Left lung (tissue), 10 donors: Measurements from ENCODE around the gene SLC44A3. TPM values are rescaled to one million over a fixed set of nuclear protein-coding genes. Genes with fewer than 3 reads are reported as not detected.

Experiments used
- ATAC-seq: fragments of 200-7000 bp; cut with Tn5 transposase; one replicate; pipeline ENCODE4 v1.9.1; 2020; ENCODE audit warnings: moderate library complexity
- DNase-seq, 4 donors: peaks; one replicate each; pipeline ENCODE4 v3.0.0-alpha.2; 2013 to 2020
- H3K27ac ChIP-seq, 2 donors: fragments of 200-600 bp; sonication (generic) in 1 of 2; one replicate each; pipeline versions ENCODE4 v1.5.0 to v1.8.0; 2020 to 2021
- H3K27me3 ChIP-seq, 2 donors: fragments of 200-600 bp; sonication (generic) in 1 of 2; one replicate each; pipeline versions ENCODE4 v1.5.0 to v1.8.0; 2020 to 2021
- H3K36me3 ChIP-seq, 2 donors: fragments of 200-600 bp; sonication (generic) in 1 of 2; one replicate each; pipeline versions ENCODE4 v1.5.0 to v1.8.0; 2020 to 2021
- H3K4me1 ChIP-seq, 2 donors: fragments of 200-600 bp; one replicate each; pipeline ENCODE4 v1.8.0; 2021
- H3K4me3 ChIP-seq, 2 donors: fragments of 200-600 bp; sonication (generic) in 1 of 2; one replicate each; pipeline versions ENCODE4 v1.5.0 to v1.8.0; 2020 to 2021; ENCODE audit warnings: mild to moderate bottlenecking in 1 of 2
- H3K9me3 ChIP-seq, 2 donors: fragments of 200-600 bp; sonication (generic) in 1 of 2; one replicate each; pipeline versions ENCODE4 v1.5.0 to v1.8.0; 2020 to 2021
- intact Hi-C, 2 donors: fragments of 100-400 bp; cut with DNase I; formaldehyde crosslinking; loops; one replicate each; pipeline versions ENCODE4 v1.11.2 to v1.14.2; 2022
- polyA plus RNA-seq, 6 donors: library from polyadenylated mRNA; unstranded; fragments of 120-200 nt; gene quantifications; one replicate each; pipeline ENCODE4 v1.2.1, GENCODE V29; 2013; ENCODE audit not compliant: insufficient read length in 6 of 6
- total RNA-seq, 2 donors: library from RNA; stranded (reverse); fragmentation: NEBNext Ultra II Directional; extraction: Animal tissue kit (Norgen Biotek cat#: 25700); gene quantifications; one replicate each; pipeline ENCODE4 v1.2.1, GENCODE V29; 2021
- TF ChIP-seq, protein P1 (sequence below), 2 donors: fragments of 200-600 bp; sonication (generic) in 1 of 2; IDR thresholded peaks; one replicate each; pipeline versions ENCODE4 v1.5.0 to v1.8.0; 2021; ENCODE audit warnings: antibody characterized with exemption in 2 of 2
- donor health status: DM: no; HTN: yes; CAD: no.
- donor health status: DM: no; HTN: no; CAD: no.

Gene SLC44A3
- total and polyA plus RNA-seq, 8 donors = 14.1 to 49.9 (median 37.6) TPM

DNA sequence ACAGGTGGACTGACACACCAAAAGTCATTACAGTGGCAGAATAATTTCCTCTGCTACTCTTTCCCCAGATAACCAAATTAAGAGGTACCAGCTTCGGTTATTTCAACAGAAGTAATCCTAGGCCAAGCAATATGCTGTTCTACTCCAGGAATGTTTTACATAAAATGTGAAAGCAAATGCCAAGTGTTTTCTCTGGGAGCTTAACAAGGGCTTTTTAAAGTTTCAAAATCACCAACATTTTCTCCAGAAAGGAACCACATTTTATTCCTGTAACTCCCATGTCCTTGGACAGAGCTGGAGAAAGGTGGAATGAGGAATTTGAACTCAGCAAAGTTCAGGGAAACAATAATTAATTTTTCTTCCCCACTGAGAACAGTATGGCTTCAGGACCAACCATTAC is 79.6 kb downstream of the SLC44A3 start:
- TF ChIP-seq, protein P1, sequence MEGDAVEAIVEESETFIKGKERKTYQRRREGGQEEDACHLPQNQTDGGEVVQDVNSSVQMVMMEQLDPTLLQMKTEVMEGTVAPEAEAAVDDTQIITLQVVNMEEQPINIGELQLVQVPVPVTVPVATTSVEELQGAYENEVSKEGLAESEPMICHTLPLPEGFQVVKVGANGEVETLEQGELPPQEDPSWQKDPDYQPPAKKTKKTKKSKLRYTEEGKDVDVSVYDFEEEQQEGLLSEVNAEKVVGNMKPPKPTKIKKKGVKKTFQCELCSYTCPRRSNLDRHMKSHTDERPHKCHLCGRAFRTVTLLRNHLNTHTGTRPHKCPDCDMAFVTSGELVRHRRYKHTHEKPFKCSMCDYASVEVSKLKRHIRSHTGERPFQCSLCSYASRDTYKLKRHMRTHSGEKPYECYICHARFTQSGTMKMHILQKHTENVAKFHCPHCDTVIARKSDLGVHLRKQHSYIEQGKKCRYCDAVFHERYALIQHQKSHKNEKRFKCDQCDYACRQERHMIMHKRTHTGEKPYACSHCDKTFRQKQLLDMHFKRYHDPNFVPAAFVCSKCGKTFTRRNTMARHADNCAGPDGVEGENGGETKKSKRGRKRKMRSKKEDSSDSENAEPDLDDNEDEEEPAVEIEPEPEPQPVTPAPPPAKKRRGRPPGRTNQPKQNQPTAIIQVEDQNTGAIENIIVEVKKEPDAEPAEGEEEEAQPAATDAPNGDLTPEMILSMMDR (IDR thresholded peaks at IDR 0.05) = no peak
- peak overlapping the region; percentile 37 to 49 for H3K27ac ChIP-seq
- H3K36me3 ChIP-seq = peaks cover 0 to 66% of the 10 kb centered on the region in 2 donors
- intact Hi-C loops = no loop called here
- peaks cover 9 to 15% of the 10 kb centered on the region in 2 donors for H3K4me1 ChIP-seq
- no peaks in the 10 kb centered on the region for H3K27me3 ChIP-seq
- ATAC-seq (peak; percentile 32), DNase-seq (no peak)
- no peak overlapping the region for H3K4me3 ChIP-seq
- H3K9me3 ChIP-seq = no peaks in the 10 kb centered on the region

DNA sequence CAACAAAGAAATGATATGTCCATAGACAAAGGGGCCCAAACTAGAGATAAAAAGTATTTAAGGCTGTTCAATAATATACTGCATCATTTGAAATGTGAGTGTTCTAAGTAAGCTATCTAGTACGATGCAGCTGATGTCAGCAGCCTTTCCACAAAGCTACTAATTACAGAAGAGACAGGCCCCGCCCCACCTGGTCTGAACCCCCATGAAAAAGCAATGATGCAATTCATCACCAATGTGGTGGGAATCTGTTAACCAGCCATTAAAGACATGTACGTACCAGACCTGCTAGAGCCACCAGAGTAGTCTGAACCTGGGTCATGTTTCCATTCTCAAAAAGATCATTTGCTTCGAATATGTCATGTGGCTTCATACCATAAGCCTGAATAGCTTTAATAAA is 81.7 kb downstream of the SLC44A3 start:
- TF ChIP-seq, protein P1 (IDR thresholded peaks at IDR 0.05) = no peak
- DNase-seq = no peak
- intact Hi-C loops = no loop called here
- Histone ChIP-seq H3K4me3 (no peak overlapping the region), H3K4me1 (peaks cover 20% of the 10 kb centered on the region in 2 donors), H3K36me3 (peaks cover 0 to 51% of the 10 kb centered on the region in 2 donors), H3K9me3 (no peaks in the 10 kb centered on the region), H3K27ac (no peak overlapping the region), H3K27me3 (no peaks in the 10 kb centered on the region)
- no peak for ATAC-seq

DNA sequence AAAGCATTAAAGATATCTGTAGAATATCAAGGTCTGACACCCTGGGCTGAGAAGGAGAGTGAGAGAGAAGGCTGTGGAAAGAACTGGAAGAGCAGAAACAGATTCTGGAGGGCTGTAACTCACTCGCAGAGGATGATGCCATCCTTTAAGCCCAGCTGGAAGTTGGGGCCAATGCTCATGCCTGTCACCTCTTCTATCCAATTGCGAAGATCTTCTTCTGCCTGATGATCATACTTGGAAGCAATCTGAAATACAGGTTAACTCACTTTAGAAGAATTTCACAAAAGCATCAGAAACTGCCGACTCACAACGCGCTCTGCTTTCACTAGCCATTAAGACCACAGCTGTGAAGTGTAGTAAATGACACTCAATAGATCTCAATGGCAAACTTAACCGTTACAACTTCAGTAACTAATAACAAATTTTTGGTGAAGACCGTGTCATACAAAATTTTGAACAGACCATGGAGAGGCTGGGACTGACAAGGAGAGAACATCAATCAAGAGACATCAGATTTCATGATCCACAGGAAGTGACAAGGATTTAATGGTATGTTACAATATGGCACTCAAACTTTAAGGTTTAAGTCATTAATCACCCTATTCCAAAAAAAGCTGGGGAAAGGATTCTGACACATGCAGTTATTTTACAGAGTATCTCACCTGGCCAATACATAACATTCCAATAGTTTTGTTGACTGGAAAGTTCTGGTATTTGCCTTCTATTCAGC is 83.3 kb downstream of the SLC44A3 start:
- no peak overlapping the region for H3K27ac ChIP-seq
- H3K9me3 ChIP-seq = no peaks in the 10 kb centered on the region
- intact Hi-C loops = no loop called here
- H3K4me1 ChIP-seq = peaks cover 20% of the 10 kb centered on the region in 2 donors
- H3K27me3 ChIP-seq = no peaks in the 10 kb centered on the region
- TF ChIP-seq, protein P1 (IDR thresholded peaks at IDR 0.05) = no peak
- H3K4me3 ChIP-seq = no peak overlapping the region
- DNase-seq = no peak
- peak; percentile 4 for ATAC-seq
- peaks cover 0 to 47% of the 10 kb centered on the region in 2 donors for H3K36me3 ChIP-seq

DNA sequence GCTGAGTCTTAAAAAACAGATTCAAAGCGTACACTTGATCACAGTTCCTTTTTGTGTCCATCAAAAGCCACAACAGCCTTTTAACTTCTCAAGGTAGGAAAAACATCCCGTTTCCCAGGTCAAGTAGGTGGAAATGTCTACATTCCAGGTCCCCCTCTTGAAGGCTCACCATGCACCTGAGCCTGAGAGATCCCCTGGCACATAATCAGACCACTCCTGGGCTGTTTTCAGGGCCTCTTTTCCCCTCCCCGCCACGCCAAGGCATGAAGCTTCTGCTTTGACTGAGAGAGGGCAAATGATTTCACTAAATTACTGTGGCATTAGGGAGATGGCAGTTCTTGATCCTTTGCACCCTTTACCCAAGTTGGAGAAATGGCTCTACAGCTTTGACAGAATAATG is 85.0 kb downstream of the SLC44A3 start:
- ATAC-seq (peak; percentile 67), DNase-seq (no peak)
- Histone ChIP-seq H3K27me3 (no peaks in the 10 kb centered on the region), H3K9me3 (no peaks in the 10 kb centered on the region), H3K27ac (peak overlapping the region in 1 of 2 donors; percentile 20), H3K4me3 (no peak overlapping the region), H3K4me1 (peaks cover 11 to 18% of the 10 kb centered on the region in 2 donors), H3K36me3 (peaks cover 0 to 32% of the 10 kb centered on the region in 2 donors)
- intact Hi-C loops = no loop called here
- TF ChIP-seq, protein P1 (IDR thresholded peaks at IDR 0.05) = no peak

DNA sequence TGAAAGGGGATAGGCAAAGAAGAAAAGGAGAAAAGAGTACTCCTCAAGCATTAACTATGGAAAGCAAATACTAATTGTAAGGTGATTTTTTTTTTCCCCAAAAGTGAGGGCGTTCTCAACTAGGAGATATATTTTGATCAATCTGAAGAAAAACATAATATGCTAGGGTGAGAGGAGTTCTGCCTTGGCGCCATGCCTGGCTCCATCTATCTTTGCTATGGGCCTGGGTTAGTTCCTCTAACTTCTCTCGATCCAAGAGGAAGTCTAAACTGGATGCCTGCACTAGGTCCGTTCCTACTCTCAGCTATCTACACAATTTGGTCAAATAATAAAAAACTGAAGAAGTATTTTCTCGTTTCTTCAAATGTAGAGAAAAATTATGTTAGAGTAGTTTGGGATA is 86.2 kb downstream of the SLC44A3 start:
- Histone ChIP-seq H3K9me3 (no peaks in the 10 kb centered on the region), H3K36me3 (peaks cover 0 to 20% of the 10 kb centered on the region in 2 donors), H3K4me3 (no peak overlapping the region), H3K27me3 (no peaks in the 10 kb centered on the region), H3K27ac (no peak overlapping the region), H3K4me1 (peaks cover 6 to 21% of the 10 kb centered on the region in 2 donors)
- ATAC-seq = no peak
- intact Hi-C loops = no loop called here
- TF ChIP-seq, protein P1 (IDR thresholded peaks at IDR 0.05) = no peak
- no peak for DNase-seq
